Measurements from ENCODE around the gene TRIM45.

DNA sequence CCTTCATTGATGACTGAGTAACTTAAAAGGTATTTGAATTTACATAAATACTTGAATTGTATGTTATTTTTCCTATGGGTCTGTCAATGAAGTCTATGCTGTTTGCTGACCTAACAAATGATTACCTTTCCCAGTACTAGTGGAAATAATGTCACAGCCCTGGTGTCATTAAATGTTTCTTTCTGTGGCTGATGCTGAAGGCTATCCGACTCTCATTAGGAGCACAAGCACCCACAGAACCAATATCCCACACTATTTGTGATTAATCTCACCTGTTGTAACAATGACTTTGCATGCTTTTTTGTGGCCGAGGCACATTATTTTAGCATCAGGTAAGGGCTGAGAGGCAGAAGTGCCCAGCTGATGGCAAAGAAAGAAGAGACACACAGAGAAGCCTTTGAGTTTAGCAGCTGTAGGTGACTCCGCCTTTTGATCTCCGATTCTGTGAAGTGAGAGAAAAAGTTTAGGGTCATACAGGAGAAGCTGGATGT, 25.8 kb upstream of the TRIM45 start:
- TF ChIP-seq, protein P1, sequence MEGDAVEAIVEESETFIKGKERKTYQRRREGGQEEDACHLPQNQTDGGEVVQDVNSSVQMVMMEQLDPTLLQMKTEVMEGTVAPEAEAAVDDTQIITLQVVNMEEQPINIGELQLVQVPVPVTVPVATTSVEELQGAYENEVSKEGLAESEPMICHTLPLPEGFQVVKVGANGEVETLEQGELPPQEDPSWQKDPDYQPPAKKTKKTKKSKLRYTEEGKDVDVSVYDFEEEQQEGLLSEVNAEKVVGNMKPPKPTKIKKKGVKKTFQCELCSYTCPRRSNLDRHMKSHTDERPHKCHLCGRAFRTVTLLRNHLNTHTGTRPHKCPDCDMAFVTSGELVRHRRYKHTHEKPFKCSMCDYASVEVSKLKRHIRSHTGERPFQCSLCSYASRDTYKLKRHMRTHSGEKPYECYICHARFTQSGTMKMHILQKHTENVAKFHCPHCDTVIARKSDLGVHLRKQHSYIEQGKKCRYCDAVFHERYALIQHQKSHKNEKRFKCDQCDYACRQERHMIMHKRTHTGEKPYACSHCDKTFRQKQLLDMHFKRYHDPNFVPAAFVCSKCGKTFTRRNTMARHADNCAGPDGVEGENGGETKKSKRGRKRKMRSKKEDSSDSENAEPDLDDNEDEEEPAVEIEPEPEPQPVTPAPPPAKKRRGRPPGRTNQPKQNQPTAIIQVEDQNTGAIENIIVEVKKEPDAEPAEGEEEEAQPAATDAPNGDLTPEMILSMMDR (tag by site-specific recombination; IDR thresholded peaks at IDR 0.05): no peak
- no peak for TF ChIP-seq ZNF24 (tag by site-specific recombination; IDR thresholded peaks at IDR 0.05)
- no peak for TF ChIP-seq ZNF830 (tag by site-specific recombination; IDR thresholded peaks at IDR 0.05; ENCODE audit: low read depth)
- TF ChIP-seq, protein P2, sequence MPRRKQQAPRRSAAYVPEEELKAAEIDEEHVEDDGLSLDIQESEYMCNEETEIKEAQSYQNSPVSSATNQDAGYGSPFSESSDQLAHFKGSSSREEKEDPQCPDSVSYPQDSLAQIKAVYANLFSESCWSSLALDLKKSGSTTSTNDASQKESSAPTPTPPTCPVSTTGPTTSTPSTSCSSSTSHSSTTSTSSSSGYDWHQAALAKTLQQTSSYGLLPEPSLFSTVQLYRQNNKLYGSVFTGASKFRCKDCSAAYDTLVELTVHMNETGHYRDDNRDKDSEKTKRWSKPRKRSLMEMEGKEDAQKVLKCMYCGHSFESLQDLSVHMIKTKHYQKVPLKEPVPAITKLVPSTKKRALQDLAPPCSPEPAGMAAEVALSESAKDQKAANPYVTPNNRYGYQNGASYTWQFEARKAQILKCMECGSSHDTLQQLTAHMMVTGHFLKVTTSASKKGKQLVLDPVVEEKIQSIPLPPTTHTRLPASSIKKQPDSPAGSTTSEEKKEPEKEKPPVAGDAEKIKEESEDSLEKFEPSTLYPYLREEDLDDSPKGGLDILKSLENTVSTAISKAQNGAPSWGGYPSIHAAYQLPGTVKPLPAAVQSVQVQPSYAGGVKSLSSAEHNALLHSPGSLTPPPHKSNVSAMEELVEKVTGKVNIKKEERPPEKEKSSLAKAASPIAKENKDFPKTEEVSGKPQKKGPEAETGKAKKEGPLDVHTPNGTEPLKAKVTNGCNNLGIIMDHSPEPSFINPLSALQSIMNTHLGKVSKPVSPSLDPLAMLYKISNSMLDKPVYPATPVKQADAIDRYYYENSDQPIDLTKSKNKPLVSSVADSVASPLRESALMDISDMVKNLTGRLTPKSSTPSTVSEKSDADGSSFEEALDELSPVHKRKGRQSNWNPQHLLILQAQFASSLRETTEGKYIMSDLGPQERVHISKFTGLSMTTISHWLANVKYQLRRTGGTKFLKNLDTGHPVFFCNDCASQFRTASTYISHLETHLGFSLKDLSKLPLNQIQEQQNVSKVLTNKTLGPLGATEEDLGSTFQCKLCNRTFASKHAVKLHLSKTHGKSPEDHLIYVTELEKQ (tag by site-specific recombination; IDR thresholded peaks at IDR 0.05; ENCODE audit: borderline replicate concordance): no peak
- no peak for TF ChIP-seq ZNF747 (tag by site-specific recombination; IDR thresholded peaks at IDR 0.05)
- TF ChIP-seq KLF9 (tag by site-specific recombination; IDR thresholded peaks at IDR 0.05; ENCODE audit: low read depth): no peak
- TF ChIP-seq ZNF521 (tag by site-specific recombination; IDR thresholded peaks at IDR 0.05): no peak
- TF ChIP-seq OSR2 (tag by site-specific recombination; IDR thresholded peaks at IDR 0.05): no peak
- TF ChIP-seq, protein P3, sequence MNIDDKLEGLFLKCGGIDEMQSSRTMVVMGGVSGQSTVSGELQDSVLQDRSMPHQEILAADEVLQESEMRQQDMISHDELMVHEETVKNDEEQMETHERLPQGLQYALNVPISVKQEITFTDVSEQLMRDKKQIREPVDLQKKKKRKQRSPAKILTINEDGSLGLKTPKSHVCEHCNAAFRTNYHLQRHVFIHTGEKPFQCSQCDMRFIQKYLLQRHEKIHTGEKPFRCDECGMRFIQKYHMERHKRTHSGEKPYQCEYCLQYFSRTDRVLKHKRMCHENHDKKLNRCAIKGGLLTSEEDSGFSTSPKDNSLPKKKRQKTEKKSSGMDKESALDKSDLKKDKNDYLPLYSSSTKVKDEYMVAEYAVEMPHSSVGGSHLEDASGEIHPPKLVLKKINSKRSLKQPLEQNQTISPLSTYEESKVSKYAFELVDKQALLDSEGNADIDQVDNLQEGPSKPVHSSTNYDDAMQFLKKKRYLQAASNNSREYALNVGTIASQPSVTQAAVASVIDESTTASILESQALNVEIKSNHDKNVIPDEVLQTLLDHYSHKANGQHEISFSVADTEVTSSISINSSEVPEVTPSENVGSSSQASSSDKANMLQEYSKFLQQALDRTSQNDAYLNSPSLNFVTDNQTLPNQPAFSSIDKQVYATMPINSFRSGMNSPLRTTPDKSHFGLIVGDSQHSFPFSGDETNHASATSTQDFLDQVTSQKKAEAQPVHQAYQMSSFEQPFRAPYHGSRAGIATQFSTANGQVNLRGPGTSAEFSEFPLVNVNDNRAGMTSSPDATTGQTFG (tag by site-specific recombination; IDR thresholded peaks at IDR 0.05; ENCODE audit: borderline replicate concordance): no peak
- no peak for TF ChIP-seq BCL11A (tag by site-specific recombination; IDR thresholded peaks at IDR 0.05; ENCODE audit: low read depth)
- no peak for TF ChIP-seq KLF16 (tag by site-specific recombination; IDR thresholded peaks at IDR 0.05)
- TF ChIP-seq ZNF530 (tag by site-specific recombination; IDR thresholded peaks at IDR 0.05; ENCODE audit: low read depth): no peak
